NK-92 (cell line): ENCODE data around the gene TSPAN33.
"Not testable (repeated sequence)": the region's sequence is repeated elsewhere in the genome, so short reads cannot be mapped to it uniquely, and the experiment has no call there.

Source experiments
- DNase-seq: peaks from one replicate; lab custom pipeline; 2025; ENCODE audit not compliant: unreplicated experiment; lab: John Stamatoyannopoulos, UW

The TSPAN33 gene

GRCh38 chr7:129205987-129206785 lies 61.7 kb downstream of the TSPAN33 start:
- no peak for DNase-seq

DNA sequence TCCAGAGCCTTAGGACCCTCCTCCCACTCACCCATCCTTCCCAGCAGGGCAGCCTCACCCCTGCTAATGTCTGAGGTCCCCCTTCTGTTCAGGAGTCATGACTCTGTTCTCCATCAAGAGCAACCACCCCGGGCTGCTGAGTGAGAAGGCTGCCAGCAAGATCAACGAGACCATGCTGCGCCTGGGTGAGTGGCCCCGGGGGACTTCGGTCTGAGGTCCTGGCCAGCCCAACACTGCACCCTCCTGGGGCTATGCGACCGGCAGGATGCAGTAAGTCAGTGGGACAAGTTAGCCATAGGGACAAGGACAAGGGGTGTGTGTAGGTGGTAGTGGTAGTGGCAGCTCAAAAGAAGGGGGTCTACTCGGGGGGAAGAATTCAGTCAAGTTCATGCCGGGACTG lies 64.2 kb downstream of the TSPAN33 start:
- DNase-seq: no peak

GRCh38 chr7:129209067-129209926 lies 64.8 kb downstream of the TSPAN33 start:
- DNase-seq: no peak

DNA sequence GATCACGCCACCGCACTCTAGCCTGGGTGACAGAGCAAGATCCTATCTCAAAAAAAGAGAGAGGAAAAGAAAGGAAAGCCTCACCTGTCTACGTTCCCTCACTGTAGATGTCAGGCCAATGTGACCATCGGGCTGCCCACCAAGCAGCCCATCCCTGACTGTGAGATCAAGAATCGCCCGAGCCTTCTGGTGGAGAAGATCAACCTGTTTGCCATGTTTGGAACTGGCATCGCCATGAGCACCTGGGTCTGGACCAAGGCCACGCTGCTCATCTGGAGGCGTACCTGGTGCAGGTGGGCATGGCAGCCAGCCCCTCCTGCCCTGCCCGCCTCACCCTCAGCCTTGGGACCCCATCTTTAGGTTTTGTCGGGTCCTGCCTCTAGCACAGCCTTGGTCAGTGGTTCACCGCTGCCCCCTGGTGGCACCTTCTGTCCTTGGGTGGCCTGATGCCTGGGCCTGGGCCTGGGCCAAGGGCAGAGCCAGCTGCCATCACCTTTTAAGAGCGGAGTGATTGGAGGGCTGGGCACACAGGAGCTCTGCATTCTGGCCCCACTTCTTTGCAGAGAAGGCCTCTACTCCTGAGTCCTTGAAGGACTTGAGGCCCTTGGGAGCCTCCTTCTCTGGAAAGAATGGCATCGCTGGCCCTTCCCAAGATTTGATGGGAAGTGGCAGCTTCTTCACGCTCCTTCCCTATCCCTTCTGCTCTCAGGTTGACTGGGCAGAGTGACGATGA lies 65.9 kb downstream of the TSPAN33 start:
- no peak for DNase-seq

GRCh38 chr7:129210989-129211312 lies 66.4 kb downstream of the TSPAN33 start:
- no peak for DNase-seq

DNA sequence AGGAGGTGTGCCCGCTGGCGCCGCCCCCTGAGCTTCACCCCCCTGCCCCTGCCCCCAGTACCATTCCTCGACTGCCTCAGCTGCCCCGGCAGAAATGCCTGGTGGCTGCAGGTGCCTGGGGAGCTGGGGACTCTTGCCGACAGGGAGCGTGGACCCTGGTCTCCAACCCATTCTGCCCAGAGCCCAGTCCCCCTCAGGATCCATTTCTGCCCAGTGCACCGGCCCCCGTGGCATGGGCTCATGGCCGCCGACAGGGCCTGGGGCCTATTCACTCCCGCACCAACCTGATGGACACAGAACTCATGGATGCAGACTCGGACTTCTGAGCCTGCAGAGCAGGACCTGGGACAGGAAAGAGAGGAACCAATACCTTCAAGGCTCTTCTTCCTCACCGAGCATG lies 67.6 kb downstream of the TSPAN33 start:
- no peak for DNase-seq

- no peak for DNase-seq
Measured at GRCh38 chr7:129212596-129212995, 68.1 kb downstream of the TSPAN33 start.

DNA sequence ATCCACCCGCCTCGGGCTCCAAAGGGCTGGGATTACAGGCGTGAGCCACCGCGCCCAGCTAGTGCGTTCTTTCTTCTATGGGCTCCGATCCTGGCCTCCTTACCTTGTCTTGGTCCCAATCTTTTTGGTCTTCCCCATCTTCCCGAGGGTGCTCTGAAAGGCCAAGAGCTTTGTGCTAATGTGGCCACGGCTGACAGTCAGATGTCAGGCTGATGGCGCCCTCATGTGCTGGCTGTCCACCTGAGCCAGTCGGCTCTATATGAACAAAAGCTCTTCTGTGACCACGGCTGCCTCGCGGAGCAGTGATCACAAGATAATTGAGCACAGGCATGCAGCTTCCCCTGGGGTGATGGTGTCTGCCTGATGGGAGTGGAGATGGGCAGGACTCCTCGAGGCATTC lies 69.3 kb downstream of the TSPAN33 start:
- no peak for DNase-seq

- not testable (repeated sequence) for DNase-seq
Measured at GRCh38 chr7:129215691-129216090, 71.2 kb downstream of the TSPAN33 start.

DNA sequence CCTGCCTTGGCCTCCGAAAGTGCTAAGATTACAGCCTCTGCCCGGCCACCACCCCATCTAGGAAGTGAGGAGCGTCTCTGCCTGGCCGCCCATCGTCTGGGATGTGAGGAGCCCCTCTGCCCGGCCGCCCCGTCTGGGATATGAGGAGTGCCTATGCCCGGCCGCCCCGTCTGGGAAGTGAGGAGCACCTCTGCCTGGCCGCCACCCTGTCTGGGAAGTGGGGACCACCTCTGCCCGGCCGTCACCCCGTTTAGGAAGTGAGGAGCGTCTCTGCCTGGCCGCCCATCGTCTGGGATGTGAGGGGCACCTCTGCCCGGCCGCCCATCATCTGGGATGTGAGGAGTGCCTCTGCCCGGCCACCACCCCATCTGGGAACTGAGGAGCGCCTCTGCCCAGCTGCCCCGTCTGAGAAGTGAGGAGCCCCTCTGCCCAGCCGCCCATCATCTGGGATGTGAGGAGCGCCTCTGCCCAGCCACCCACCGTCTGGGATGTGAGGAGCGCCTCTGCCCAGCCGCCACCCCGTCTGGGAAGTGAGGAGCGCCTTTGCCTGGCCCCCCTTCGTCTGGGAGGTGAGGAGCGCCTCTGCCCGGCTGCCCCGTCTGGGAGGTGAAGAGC lies 71.7 kb downstream of the TSPAN33 start:
- DNase-seq: not testable (repeated sequence)

DNA sequence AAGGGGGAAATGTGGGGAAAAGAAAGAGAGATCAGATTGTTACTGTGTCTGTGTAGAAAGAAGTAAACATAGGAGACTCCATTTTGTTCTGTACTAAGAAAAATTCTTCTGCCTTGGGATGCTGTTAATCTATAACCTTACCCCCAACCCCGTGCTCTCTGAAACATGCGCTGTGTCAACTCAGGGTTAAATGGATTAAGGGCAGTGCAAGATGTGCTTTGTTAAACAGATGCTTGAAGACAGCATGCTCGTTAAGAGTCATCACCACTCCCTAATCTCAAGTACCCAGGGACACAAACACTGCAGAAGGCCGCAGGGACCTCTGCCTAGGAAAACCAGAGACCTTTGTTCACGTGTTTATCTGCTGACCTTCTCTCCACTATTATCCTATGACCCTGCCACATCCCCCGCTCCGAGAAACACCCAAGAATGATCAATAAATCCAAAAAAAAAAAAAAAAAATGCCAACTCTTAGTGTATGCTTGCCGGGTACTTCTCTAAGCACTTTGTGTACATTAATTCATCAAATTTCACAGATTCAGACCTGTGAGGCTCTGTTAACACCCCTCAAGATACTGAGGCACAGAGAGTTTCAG lies 72.4 kb downstream of the TSPAN33 start:
- DNase-seq: not testable (repeated sequence)

DNA sequence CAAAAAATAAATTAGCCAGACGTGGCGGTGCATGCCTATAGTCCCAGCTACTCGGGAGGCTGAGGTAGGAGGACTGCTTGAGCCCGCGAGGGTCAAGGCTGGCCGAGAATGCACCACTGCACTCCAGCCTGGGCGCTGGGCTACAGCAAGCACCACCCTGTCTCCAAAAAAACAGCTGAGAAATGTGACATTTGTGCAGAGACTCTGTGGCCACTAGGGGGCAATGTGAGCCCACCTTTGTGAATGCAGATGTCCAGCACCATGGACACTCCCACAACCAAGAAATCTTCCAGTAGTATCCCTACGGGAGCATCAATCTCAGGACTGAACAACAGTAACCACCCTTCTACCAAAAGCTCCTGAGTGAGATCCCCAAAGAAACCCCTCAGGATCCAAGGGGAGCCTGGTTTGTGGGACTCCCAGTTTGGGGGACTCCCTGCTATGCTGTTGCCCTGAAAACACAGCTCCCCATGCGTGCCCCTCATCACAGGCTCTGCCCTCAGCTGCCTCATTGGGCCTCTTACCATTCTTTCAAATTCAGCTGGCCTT lies 74.1 kb downstream of the TSPAN33 start:
- peak; percentile 5 for DNase-seq

DNA sequence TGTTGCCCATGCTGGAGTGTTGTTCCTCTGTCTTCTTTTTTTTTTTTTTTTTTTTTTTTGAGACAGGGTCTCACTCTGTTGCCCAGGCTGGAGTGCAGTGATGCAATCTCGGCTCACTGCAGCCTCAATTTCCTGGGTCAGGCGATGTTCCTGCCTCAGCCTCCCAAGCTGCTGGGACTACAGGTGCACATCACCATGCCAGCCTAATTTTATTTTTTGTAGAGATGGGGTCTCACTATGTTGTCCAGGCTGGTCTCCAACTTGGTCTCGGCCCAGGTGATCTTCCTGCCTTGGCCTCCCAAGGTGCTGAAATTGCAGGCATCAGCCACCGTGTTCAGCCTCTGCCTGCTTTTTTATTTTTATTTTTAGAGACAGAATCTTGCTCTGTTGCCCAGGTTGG lies 74.7 kb downstream of the TSPAN33 start:
- not testable (repeated sequence) for DNase-seq
